ENCODE results near the gene KLC4. TPM values are rescaled to one million over a fixed set of nuclear protein-coding genes. Genes with fewer than 3 reads are reported as not detected.

Gene KLC4
- polyA plus RNA-seq, 2 donors = 8.4 to 15.3 TPM

DNA sequence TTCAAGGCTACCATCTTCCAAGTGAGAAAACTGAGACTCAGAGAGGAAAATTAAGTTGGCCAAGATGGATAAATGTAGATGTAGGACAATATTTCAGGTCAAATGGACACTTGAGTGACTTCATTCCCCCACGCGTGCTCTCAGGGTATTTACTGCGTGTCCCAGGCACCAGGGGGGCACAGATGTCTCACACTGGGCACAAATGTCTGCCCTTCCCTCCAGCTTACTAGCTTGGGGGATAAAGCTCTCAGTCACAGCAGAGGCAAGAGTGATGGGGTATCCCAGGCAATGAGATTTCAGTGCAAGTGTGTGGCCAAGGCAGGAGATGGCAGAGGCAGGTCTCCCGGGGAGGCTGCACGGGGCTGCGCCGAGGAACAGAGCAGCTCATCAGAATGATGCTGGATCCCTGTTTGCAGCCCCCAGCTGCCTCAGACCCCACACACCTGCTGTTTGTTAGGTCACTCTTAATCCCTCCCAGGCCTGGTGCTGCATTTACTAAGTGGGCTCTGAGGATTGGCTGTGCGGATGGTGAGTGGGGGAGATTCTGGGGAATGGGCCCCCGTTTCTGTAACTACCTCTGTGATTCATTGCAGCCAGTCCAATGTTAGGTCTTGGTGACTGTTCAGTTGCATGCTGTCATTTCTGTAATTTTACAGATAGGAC, 60.8 kb downstream of the KLC4 start:
- Histone ChIP-seq H3K9me3 (ENCODE audit: control insufficient read depth in 2 of 2, insufficient read depth in 1 of 2, low read depth in 1 of 2, low read length in 1 of 2) (no peaks in the 10 kb centered on the region), H3K27me3 (ENCODE audit: control insufficient read depth in 1 of 2, insufficient read depth in 2 of 2, low read length in 2 of 2) (no peaks in the 10 kb centered on the region), H3K4me3 (ENCODE audit: low read depth in 1 of 2, low read length in 2 of 2) (no peak overlapping the region), H3K4me1 (ENCODE audit: control insufficient read depth in 2 of 2, insufficient read depth in 2 of 2, low read length in 1 of 2) (peaks cover 0 to 2% of the 10 kb centered on the region in 2 donors), H3K27ac (ENCODE audit: low read depth in 2 of 2, low read length in 1 of 2) (peak overlapping the region in 1 of 2 donors; percentile 33), H3K36me3 (ENCODE audit: control insufficient read depth in 2 of 2, insufficient read depth in 2 of 2, low read length in 1 of 2) (no peaks in the 10 kb centered on the region)
- WGBS, 2 donors = 88 to 91% methylated on average over 9 of the region's 9 CpGs

DNA sequence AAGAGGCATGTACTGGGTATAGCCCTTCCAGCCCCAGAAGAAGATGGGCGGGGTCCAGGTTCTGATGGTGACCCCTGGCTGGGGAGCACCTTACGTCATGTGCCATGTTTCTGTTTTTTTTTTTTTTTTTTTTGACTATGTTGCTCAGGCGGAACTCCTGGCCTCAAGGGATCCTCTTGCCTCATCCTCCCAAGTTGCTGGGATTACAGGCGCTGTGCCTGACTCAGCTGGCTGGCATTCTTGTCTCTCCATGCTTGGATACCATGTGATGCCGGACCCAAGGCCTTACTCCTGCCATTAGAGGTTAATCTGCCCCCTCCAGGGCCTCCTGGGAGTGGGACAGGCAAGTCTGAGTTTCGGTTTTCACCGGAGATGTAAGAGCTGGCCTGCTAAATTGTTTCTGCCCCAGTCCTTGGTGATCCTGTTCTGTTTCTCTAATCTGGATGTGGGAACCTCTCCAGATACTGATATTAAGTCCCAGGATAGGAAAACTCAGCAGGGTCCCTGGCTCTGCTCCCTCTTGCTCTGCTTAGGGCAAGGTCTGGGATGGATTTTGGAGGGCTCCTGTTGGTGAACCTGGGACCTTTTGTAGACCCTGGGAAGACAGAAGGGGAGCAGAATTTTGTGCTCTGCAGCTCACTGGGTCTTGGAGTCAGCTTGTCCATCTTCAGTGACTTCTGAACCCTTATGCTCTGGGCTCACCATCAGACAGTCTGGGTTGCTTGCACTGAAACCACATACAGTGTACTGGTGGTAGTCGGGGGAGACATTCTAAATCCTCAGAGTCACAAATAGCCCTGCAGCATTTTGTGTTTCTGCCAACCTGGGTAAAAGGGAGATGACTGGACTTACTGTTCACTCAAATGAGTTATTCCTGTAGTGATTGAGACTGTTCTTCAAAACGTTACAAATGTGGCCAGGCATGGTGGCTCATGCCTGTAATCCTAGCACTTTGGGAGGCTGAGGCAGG, 61.8 kb downstream of the KLC4 start:
- peak overlapping the region; percentile 29 to 78 for H3K27ac ChIP-seq (ENCODE audit: low read depth in 2 of 2, low read length in 1 of 2)

DNA sequence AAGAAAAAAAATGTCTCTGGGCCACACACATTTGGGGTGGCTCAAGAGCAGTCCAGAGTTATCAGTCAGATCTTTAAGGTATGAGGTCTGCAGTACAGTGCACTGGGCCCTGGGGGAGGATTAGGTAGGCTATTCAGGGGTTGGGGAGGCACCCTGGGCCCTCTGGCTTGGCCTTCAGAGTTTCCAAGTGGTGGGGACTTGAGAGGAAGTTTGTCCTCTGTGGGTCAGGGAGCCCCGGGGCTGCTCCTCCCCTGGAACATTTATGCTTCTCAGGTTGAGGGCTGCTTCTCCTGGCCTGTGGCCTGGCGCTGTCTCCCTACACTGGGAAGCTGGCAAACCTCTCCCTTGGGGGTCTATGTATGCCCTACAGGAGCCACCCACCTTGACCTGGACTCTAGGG, 62.7 kb downstream of the KLC4 start:
- no peaks in the 10 kb centered on the region for H3K27me3 ChIP-seq (ENCODE audit: control insufficient read depth in 1 of 2, insufficient read depth in 2 of 2, low read length in 2 of 2)
- H3K4me3 ChIP-seq (ENCODE audit: low read depth in 1 of 2, low read length in 2 of 2) = no peak overlapping the region
- H3K9me3 ChIP-seq (ENCODE audit: control insufficient read depth in 2 of 2, insufficient read depth in 1 of 2, low read depth in 1 of 2, low read length in 1 of 2) = no peaks in the 10 kb centered on the region
- peak overlapping the region in 1 of 2 donors; percentile 15 for H3K27ac ChIP-seq (ENCODE audit: low read depth in 2 of 2, low read length in 1 of 2)
- no peaks in the 10 kb centered on the region for H3K36me3 ChIP-seq (ENCODE audit: control insufficient read depth in 2 of 2, insufficient read depth in 2 of 2, low read length in 1 of 2)
- WGBS, 2 donors = 73 to 81% methylated on average over 2 of the region's 2 CpGs
- no peaks in the 10 kb centered on the region for H3K4me1 ChIP-seq (ENCODE audit: control insufficient read depth in 2 of 2, insufficient read depth in 2 of 2, low read length in 1 of 2)

More for the DNA sequence above, 61.8 kb downstream of the KLC4 start:
- Histone ChIP-seq H3K36me3 (ENCODE audit: control insufficient read depth in 2 of 2, insufficient read depth in 2 of 2, low read length in 1 of 2) (no peaks in the 10 kb centered on the region), H3K27me3 (ENCODE audit: control insufficient read depth in 1 of 2, insufficient read depth in 2 of 2, low read length in 2 of 2) (no peaks in the 10 kb centered on the region), H3K9me3 (ENCODE audit: control insufficient read depth in 2 of 2, insufficient read depth in 1 of 2, low read depth in 1 of 2, low read length in 1 of 2) (no peaks in the 10 kb centered on the region), H3K4me1 (ENCODE audit: control insufficient read depth in 2 of 2, insufficient read depth in 2 of 2, low read length in 1 of 2) (no peaks in the 10 kb centered on the region), H3K4me3 (ENCODE audit: low read depth in 1 of 2, low read length in 2 of 2) (no peak overlapping the region)
- 31 to 51% methylated on average over 9 of the region's 9 CpGs for WGBS, 2 donors

DNA sequence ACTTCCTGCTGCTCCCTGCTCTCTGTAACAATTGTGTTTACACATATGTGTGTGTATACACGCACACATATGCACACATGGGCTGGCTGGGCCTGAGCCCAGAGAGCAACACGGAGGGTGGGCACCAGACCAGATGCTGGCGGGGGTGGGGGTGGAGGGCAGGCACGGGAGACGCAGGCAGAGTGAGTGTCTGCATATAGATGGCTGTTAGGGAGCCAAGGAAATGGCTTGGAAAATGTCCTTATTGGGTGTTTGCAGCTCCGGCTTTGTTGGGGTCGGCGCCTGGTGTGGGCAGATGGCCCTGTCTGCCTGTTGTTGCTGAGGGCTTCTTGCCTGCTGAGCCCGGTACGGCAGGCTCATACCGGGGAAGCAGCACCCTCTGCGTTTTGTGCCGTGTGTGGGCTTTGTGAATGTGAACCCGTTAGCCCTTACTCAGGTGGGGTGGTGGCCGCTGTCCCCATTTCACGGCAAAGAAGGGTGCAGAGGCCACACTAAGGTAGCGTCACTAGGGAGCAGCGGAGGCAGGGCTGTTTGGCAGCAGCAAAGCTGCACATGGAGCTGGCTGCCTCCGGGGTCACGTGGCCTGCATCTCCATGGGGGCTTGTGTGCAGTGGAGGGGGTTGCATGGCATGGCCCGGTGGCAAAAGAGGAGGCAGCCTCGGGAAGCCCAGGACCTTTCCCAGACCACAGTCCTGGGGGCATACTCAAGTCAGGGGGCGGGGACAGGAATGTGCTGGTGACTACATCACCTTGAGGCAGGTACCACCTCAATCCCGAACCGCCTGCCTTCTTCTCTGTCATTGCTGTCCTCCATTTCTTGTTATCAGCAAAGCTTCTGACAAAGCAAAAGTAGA, 64.3 kb downstream of the KLC4 start:
- no peaks in the 10 kb centered on the region for H3K4me1 ChIP-seq (ENCODE audit: control insufficient read depth in 2 of 2, insufficient read depth in 2 of 2, low read length in 1 of 2)
- WGBS, 2 donors = 63 to 66% methylated on average over 25 of the region's 25 CpGs

DNA sequence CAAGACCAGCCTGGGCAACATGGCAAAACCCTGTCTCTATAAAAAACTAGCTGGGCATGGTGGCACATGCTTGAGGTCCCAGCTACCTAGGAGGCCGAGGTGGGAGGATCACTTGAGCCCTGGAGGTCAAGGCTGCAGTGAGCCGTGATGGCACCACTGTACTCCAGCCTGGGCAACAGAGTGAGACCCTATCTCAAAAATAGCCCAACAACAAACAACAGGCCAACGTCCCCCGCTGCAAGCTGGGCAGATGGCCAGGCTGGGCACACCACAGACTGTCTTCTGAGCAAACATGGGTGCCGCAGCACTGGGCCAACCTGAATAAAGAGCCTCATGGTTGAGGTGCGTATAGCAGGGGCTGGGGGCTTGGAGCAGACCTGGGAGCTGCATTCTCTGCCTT, 65.0 kb downstream of the KLC4 start:
- Histone ChIP-seq H3K9me3 (ENCODE audit: control insufficient read depth in 2 of 2, insufficient read depth in 1 of 2, low read depth in 1 of 2, low read length in 1 of 2) (no peaks in the 10 kb centered on the region), H3K4me3 (ENCODE audit: low read depth in 1 of 2, low read length in 2 of 2) (no peak overlapping the region), H3K27me3 (ENCODE audit: control insufficient read depth in 1 of 2, insufficient read depth in 2 of 2, low read length in 2 of 2) (no peaks in the 10 kb centered on the region), H3K36me3 (ENCODE audit: control insufficient read depth in 2 of 2, insufficient read depth in 2 of 2, low read length in 1 of 2) (no peaks in the 10 kb centered on the region), H3K27ac (ENCODE audit: low read depth in 2 of 2, low read length in 1 of 2) (no peak overlapping the region), H3K4me1 (ENCODE audit: control insufficient read depth in 2 of 2, insufficient read depth in 2 of 2, low read length in 1 of 2) (peaks cover 0 to 2% of the 10 kb centered on the region in 2 donors)
- 76 to 79% methylated on average over 6 of the region's 6 CpGs for WGBS, 2 donors

More for the DNA sequence above, 64.3 kb downstream of the KLC4 start:
- no peaks in the 10 kb centered on the region for H3K36me3 ChIP-seq (ENCODE audit: control insufficient read depth in 2 of 2, insufficient read depth in 2 of 2, low read length in 1 of 2)
- H3K9me3 ChIP-seq (ENCODE audit: control insufficient read depth in 2 of 2, insufficient read depth in 1 of 2, low read depth in 1 of 2, low read length in 1 of 2) = no peaks in the 10 kb centered on the region
- H3K27me3 ChIP-seq (ENCODE audit: control insufficient read depth in 1 of 2, insufficient read depth in 2 of 2, low read length in 2 of 2) = no peaks in the 10 kb centered on the region
- no peak overlapping the region for H3K4me3 ChIP-seq (ENCODE audit: low read depth in 1 of 2, low read length in 2 of 2)
- peak overlapping the region in 1 of 2 donors; percentile 35 for H3K27ac ChIP-seq (ENCODE audit: low read depth in 2 of 2, low read length in 1 of 2)

Other genes with a start within 250 kb of the KLC4 start
- gene RPL7L1, start 180.0 kb upstream of the KLC4 start, polyA plus RNA-seq = 10 to 100 TPM; 32.7 to 39.4 TPM
- not detected for gene PTCRA, start 143.6 kb upstream of the KLC4 start, polyA plus RNA-seq
- gene CNPY3, start 130.2 kb upstream of the KLC4 start, polyA plus RNA-seq = 10 to 100 TPM; 14.2 to 15.1 TPM
- gene GNMT, start 98.9 kb upstream of the KLC4 start, polyA plus RNA-seq = under 1 TPM; 0.18 to 0.67 TPM
- gene PEX6, start 80.5 kb upstream of the KLC4 start, polyA plus RNA-seq = 10 to 100 TPM; 13.1 to 13.7 TPM
- 10 to 100 TPM; 16.7 to 17.4 TPM for gene PPP2R5D, start 75.1 kb upstream of the KLC4 start, polyA plus RNA-seq
- 10 to 100 TPM; 83.0 to 95.6 TPM for gene MEA1, start 45.7 kb upstream of the KLC4 start, polyA plus RNA-seq
- gene KLHDC3, start 45.4 kb upstream of the KLC4 start, polyA plus RNA-seq = 10 to 100 TPM; 39.3 to 40.9 TPM
- 10 to 100 TPM; 18.4 to 40.3 TPM for gene RRP36, start 38.0 kb upstream of the KLC4 start, polyA plus RNA-seq
- 1 to 10 TPM; 5.1 to 5.5 TPM for gene CUL7, start 5.8 kb upstream of the KLC4 start, polyA plus RNA-seq
- gene MRPL2, start 197 bp upstream of the KLC4 start, polyA plus RNA-seq = 10 to 100 TPM; 48.9 to 54.6 TPM
- 10 to 100 TPM; 25.8 to 39.7 TPM for gene PTK7, start 16.7 kb downstream of the KLC4 start, polyA plus RNA-seq
- 10 to 100 TPM; 17.1 to 23.7 TPM for gene SRF, start 111.6 kb downstream of the KLC4 start, polyA plus RNA-seq
- gene CUL9, start 122.6 kb downstream of the KLC4 start, polyA plus RNA-seq = 10 to 100 TPM; 26.6 to 64.9 TPM
- 100 to 1,000 TPM in 1 of 2 donors, 10 to 100 TPM in 1; 62.3 to 115 TPM for gene DNPH1, start 169.8 kb downstream of the KLC4 start, polyA plus RNA-seq
- gene TTBK1, start 183.8 kb downstream of the KLC4 start, polyA plus RNA-seq = under 1 TPM; 0.02 TPM
- not detected for gene SLC22A7, start 238.6 kb downstream of the KLC4 start, polyA plus RNA-seq
- gene CRIP3, start 249.2 kb downstream of the KLC4 start, polyA plus RNA-seq = 1 to 10 TPM in 1 of 2 donors, under 1 TPM in 1; 0.40 to 1.2 TPM